ENCODE measurements around the gene RAB11FIP4.

RAB11FIP4 gene

DNA sequence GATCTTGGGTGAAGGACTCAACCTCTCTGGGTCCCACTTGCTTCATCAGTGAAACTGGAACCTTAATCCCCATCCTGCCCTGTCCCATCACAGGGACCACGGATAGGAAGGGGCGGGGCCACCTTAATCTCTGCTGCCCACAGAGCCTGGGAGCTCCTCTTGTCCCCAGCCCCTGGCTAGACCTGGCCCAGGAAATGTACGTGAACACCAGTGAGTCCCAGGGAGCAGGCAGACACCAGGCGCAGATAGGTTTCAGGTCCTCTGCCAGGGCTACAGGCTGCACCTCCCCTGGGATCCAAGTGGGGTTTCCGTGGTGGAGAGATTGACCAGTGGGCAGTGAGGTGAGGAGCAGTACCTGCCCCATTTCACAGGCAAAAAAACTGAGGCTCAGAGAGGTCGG lies 21.0 kb downstream of the RAB11FIP4 start:
- no peak overlapping the region for H3K27ac ChIP-seq
- TF ChIP-seq, protein P1, sequence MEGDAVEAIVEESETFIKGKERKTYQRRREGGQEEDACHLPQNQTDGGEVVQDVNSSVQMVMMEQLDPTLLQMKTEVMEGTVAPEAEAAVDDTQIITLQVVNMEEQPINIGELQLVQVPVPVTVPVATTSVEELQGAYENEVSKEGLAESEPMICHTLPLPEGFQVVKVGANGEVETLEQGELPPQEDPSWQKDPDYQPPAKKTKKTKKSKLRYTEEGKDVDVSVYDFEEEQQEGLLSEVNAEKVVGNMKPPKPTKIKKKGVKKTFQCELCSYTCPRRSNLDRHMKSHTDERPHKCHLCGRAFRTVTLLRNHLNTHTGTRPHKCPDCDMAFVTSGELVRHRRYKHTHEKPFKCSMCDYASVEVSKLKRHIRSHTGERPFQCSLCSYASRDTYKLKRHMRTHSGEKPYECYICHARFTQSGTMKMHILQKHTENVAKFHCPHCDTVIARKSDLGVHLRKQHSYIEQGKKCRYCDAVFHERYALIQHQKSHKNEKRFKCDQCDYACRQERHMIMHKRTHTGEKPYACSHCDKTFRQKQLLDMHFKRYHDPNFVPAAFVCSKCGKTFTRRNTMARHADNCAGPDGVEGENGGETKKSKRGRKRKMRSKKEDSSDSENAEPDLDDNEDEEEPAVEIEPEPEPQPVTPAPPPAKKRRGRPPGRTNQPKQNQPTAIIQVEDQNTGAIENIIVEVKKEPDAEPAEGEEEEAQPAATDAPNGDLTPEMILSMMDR (IDR thresholded peaks at IDR 0.05), result no peak
- no peak overlapping the region for H3K4me3 ChIP-seq
- peak; percentile 68 for DNase-seq (ENCODE audit: low spot score)

DNA sequence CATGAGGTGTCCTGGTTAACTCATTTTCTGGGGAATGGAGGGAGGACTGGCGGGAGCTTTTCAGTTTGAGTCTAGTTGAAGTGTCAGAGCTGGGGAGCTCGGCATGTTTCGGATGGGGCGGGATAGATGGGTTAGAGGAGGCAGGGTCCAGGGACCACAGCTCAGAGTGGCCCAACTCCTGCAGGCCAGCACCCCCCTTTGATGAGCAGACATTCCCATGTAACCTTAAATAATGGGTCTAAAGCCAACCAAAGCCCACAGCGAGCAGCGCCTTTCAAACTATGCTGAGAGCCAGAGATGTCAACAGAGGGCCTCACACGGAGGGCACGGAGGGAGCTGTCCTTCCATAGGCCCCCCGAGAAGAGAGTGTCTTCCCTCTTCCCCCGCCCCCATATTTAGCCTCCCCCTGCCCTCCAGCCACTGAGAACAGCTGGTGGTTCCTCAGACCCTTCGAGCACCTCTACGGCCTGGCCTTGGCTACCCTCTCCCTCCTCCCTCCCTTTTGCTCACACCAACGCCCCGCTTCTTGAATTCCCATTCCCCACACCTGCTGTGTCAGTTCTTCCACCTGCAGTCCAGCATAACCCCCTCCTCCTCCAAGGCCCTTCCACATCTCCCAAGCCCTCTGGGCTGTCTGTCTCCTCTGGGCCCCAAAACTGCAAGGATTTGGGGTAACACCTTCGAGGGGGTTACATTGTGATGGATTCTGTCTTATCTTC lies 21.8 kb downstream of the RAB11FIP4 start:
- Histone ChIP-seq H3K4me3 (no peak overlapping the region), H3K27ac (no peak overlapping the region)
- TF ChIP-seq, protein P1 (IDR thresholded peaks at IDR 0.05), result no peak
- no peak for DNase-seq (ENCODE audit: low spot score)

DNA sequence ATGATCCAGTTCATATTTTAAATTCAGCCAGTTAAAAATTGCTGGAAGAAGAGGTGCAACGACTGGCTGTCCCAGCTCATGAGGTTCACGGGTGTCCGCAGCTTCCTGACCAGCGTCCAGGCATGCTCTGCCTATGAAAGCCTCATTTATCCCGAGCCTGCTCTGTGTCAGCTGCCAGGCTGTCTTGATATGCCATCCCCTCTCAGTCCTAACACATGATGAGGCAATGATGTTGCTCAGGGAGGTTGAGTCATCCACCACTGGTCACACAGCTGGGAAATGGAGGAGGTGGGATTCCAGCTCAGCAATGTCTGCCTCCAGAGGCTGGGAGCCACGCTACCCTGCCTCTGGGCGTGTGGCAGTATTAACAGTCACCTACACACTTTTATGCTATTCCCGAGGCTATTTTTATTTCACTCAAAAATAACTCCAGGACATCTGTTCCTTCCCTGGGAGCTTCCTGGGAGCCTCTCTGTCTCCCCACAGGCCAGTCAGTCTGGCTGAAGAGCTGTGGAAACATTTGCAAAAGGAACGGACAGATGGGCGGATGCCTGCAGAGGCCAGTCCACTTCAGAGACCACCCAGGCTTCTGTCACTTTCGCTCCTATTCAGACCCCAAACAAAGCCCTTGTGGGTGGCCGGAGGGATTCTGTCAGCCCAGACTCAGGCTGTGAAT lies 22.5 kb downstream of the RAB11FIP4 start:
- TF ChIP-seq, protein P1 (IDR thresholded peaks at IDR 0.05), result no peak
- Histone ChIP-seq H3K4me3 (no peak overlapping the region), H3K27ac (no peak overlapping the region)
- DNase-seq (ENCODE audit: low spot score), result no peak

DNA sequence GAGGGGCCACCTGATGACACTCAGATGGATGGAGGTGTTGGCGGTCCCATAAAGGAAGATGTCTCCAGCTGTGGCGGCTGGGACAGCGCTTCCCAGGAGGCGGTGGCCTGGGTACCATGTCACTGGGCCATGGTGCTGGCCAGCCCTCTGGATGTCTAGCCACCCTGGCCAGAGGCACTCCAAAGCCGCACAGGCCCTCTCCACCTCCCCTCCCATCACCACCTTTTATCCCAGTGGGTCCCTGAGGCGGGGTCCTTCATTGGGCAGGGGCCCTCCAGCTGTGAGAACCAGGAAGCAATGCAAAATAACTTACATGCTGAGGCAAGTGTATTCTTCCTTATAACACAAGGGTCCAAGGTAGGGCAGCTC lies 23.1 kb downstream of the RAB11FIP4 start:
- no peak overlapping the region for H3K4me3 ChIP-seq
- no peak overlapping the region for H3K27ac ChIP-seq
- TF ChIP-seq, protein P1 (IDR thresholded peaks at IDR 0.05), result no peak
- no peak for DNase-seq (ENCODE audit: low spot score)

DNA sequence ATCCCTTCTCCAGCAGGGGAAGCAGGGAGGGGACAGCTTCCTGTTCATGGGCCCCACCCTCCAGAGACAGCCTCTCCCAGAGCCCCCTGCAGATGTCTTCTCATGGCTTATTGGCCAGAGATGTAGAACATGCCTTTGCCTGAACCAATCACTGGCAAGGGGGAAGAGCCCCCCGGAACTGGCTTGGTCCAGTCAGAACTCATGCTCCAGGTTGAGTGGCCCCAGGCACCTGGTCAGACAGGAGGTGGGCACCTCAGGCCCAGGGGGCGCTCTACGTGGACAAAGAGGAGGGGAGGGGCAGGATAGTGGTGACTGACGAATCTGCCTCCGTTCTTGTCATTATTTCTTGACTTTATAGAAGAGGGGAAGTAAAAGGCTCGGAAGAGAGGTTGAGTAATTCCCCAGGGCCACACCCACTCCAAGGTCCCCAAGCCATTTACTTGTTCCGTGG lies 23.6 kb downstream of the RAB11FIP4 start:
- Histone ChIP-seq H3K27ac (no peak overlapping the region), H3K4me3 (no peak overlapping the region)
- TF ChIP-seq, protein P1 (IDR thresholded peaks at IDR 0.05), result no peak
- no peak for DNase-seq (ENCODE audit: low spot score)

DNA sequence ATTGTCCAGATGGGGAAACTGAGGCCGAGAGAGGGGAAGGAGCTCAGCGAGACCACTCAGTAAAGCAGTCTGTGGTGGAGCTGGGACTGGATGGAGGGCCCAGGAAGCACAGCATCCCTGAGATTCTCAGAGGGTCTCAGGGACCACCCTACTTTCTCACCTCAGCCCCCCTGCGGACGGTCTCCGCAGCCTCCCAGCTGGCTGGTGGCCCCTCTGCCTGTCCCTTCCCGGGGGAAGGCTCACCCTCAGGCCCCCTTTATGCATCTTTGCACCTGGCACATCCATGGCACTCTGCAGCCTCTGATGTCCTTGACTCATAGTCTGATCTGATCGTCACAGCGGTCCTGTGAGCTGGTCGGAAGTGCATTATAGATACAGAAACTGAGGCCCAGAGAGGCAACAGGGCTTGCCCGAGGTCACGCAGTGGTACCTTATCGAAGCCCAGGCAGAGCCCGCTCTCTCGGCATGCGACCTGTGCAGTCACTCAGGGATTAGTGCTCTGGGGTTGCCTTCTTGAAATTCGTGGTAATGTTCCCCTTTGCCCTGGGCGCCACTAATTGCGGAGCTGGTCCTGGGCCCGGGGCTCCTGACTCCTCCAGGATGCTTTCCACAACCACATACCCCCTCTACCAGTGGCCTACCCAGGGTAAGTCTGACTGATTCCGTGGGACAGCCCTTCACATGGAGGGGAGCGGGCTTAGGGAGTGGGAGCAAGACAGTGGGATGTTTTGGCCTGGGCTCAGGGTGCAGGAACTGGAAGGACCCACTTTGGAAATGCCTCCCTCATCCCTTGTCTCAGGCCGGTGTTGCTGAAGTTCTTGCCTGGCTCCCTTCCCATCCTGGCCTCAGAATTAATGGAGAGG lies 24.4 kb downstream of the RAB11FIP4 start:
- TF ChIP-seq, protein P1 (IDR thresholded peaks at IDR 0.05), result no peak
- DNase-seq (ENCODE audit: low spot score), result peak; percentile 64
- H3K4me3 ChIP-seq, result no peak overlapping the region
- no peak overlapping the region for H3K27ac ChIP-seq

Data from coronary artery (tissue), 2 donors.